Measurements from ENCODE around the gene VPS45.

Gene VPS45

DNA sequence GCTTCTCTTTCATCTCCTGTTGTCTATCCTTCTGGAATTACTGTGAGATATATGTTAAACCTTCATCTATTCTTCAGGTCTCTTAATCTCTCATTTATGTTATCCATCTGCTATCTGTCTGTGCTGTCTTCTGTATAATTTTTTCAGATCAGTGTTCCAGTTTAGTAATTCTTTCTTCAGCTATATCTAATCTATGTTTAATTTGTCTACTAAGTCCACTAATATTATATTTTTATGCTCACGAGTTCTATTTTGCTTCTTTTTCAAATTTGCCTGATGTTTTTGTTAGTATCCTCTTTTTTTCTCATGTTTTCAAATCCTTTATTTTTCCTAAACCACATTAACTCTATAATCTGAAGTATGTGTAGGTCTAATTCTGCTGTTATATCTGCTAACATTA is 47.5 kb downstream of the VPS45 start:
- no peaks in the 10 kb centered on the region for H3K27me3 ChIP-seq (ENCODE audit: insufficient read depth, low read length, poor library complexity)
- no peak overlapping the region for H2AFZ ChIP-seq (ENCODE audit: low read depth, low read length)
- TF ChIP-seq CTCF (IDR thresholded peaks at IDR 0.05; ENCODE audit: borderline replicate concordance, extremely low read depth, low read length, poor library complexity, severe bottlenecking): no peak
- no peak for TF ChIP-seq EZH2 (IDR thresholded peaks at IDR 0.05; ENCODE audit: borderline replicate concordance, low read depth, low read length, severe bottlenecking)
- no peak for ATAC-seq (ENCODE audit: insufficient read depth, low read depth)
- H3K4me1 ChIP-seq (ENCODE audit: insufficient read depth, low read length): peaks cover 4% of the 10 kb centered on the region; the same call in 1 of the 2 replicates
- H3K4me3 ChIP-seq (ENCODE audit: low read depth in 1 of 2, low read length in 2 of 2): no peak overlapping the region
- peaks cover 10% of the 10 kb centered on the region for H3K9me3 ChIP-seq (ENCODE audit: insufficient read depth, low read length, severe bottlenecking)
- H3K79me2 ChIP-seq (ENCODE audit: insufficient read depth, low read length): no peaks in the 10 kb centered on the region
- peaks cover 13% of the 10 kb centered on the region; the same call in 1 of the 2 replicates for H3K36me3 ChIP-seq (ENCODE audit: insufficient read depth, low read length)
- DNase-seq: no peak
- no peak overlapping the region for H3K9ac ChIP-seq (ENCODE audit: low read depth, low read length)
- H4K20me1 ChIP-seq (ENCODE audit: insufficient read depth, low read length): no peaks in the 10 kb centered on the region
- no peak overlapping the region for H3K27ac ChIP-seq (ENCODE audit: low read length)
- no peak overlapping the region for H3K4me2 ChIP-seq (ENCODE audit: insufficient read depth, low read length)

DNA sequence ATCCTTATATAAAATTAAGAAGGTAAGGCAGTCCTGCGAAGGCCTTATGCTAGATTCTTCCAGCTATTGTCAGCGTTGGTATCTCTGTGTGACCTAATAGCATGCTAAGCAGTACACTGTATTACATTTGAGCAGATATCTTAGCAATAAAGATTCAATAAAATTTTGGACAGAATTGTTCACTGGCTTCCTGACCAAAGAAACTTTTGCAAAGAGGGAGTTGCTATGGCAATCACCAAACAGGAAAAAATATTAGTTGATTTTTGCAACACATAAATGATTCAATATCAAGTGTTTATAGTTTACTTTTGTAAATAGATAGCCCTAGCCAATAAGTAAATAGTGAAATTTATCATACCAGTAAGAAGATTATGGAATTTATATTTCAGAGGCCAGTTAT is 51.1 kb downstream of the VPS45 start:
- TF ChIP-seq CTCF (IDR thresholded peaks at IDR 0.05; ENCODE audit: borderline replicate concordance, extremely low read depth, low read length, poor library complexity, severe bottlenecking): no peak
- no peak for TF ChIP-seq EZH2 (IDR thresholded peaks at IDR 0.05; ENCODE audit: borderline replicate concordance, low read depth, low read length, severe bottlenecking)
- H3K9me3 ChIP-seq (ENCODE audit: insufficient read depth, low read length, severe bottlenecking): peaks cover 10% of the 10 kb centered on the region
- DNase-seq (no peak), ATAC-seq (ENCODE audit: insufficient read depth, low read depth) (no peak)
- H3K4me3 ChIP-seq (ENCODE audit: low read depth in 1 of 2, low read length in 2 of 2): no peak overlapping the region
- no peak overlapping the region for H3K27ac ChIP-seq (ENCODE audit: low read length)
- peaks cover 6% of the 10 kb centered on the region; the same call in 1 of the 2 replicates for H3K36me3 ChIP-seq (ENCODE audit: insufficient read depth, low read length)
- no peak overlapping the region for H3K9ac ChIP-seq (ENCODE audit: low read depth, low read length)
- no peaks in the 10 kb centered on the region for H3K27me3 ChIP-seq (ENCODE audit: insufficient read depth, low read length, poor library complexity)
- no peaks in the 10 kb centered on the region for H3K79me2 ChIP-seq (ENCODE audit: insufficient read depth, low read length)
- H2AFZ ChIP-seq (ENCODE audit: low read depth, low read length): no peak overlapping the region
- H3K4me1 ChIP-seq (ENCODE audit: insufficient read depth, low read length): no peaks in the 10 kb centered on the region
- H4K20me1 ChIP-seq (ENCODE audit: insufficient read depth, low read length): no peaks in the 10 kb centered on the region
- no peak overlapping the region for H3K4me2 ChIP-seq (ENCODE audit: insufficient read depth, low read length)

GRCh38 chr1:150121236-150121862 is 53.8 kb downstream of the VPS45 start:
- H3K9ac ChIP-seq (ENCODE audit: low read depth, low read length): no peak overlapping the region
- H3K27ac ChIP-seq (ENCODE audit: low read length): no peak overlapping the region
- no peaks in the 10 kb centered on the region for H3K4me1 ChIP-seq (ENCODE audit: insufficient read depth, low read length)
- H3K9me3 ChIP-seq (ENCODE audit: insufficient read depth, low read length, severe bottlenecking): no peaks in the 10 kb centered on the region
- H3K27me3 ChIP-seq (ENCODE audit: insufficient read depth, low read length, poor library complexity): no peaks in the 10 kb centered on the region
- no peak overlapping the region for H3K4me3 ChIP-seq (ENCODE audit: low read depth in 1 of 2, low read length in 2 of 2)
- TF ChIP-seq EZH2 (IDR thresholded peaks at IDR 0.05; ENCODE audit: borderline replicate concordance, low read depth, low read length, severe bottlenecking) (no peak), CTCF (IDR thresholded peaks at IDR 0.05; ENCODE audit: borderline replicate concordance, extremely low read depth, low read length, poor library complexity, severe bottlenecking) (no peak)
- no peak overlapping the region for H2AFZ ChIP-seq (ENCODE audit: low read depth, low read length)
- no peak overlapping the region for H3K4me2 ChIP-seq (ENCODE audit: insufficient read depth, low read length)
- no peaks in the 10 kb centered on the region for H3K36me3 ChIP-seq (ENCODE audit: insufficient read depth, low read length)
- no peak for ATAC-seq (ENCODE audit: insufficient read depth, low read depth)
- DNase-seq: no peak
- no peaks in the 10 kb centered on the region for H4K20me1 ChIP-seq (ENCODE audit: insufficient read depth, low read length)
- no peaks in the 10 kb centered on the region for H3K79me2 ChIP-seq (ENCODE audit: insufficient read depth, low read length)
